ENCODE results near the gene ANKRD45. TPM values are rescaled to one million over a fixed set of nuclear protein-coding genes. Genes with fewer than 3 reads are reported as not detected.

ANKRD45 gene
- total and polyA plus RNA-seq, 2 of the 8 experiments (the other 6 are each of a cell fraction or from before 2014, with no cell fraction given), result 0.41 to 2.8 TPM

GRCh38 chr1:173714759-173715537 is 45.3 kb upstream of the ANKRD45 start, which contains the start of gene KLHL20 (continued):
- TF ChIP-seq SP2 (IDR thresholded peaks at IDR 0.05; ENCODE audit: low read length) (no peak), TCF12 (IDR thresholded peaks at IDR 0.05; ENCODE audit: low read depth, low read length) (0 out of 2 replicates have a peak, but pooled peaks have one; percentile 73), PHF8 (conservative IDR thresholded peaks at IDR 0.05; ENCODE audit: low read depth, low read length) (peak; percentile 81), SIX5 (IDR thresholded peaks at IDR 0.05; ENCODE audit: low read depth, low read length) (peak; percentile 49), SRF (IDR thresholded peaks at IDR 0.05; ENCODE audit: low read depth, low read length) (peak; percentile 78), TAF7 (optimal IDR thresholded peaks at IDR 0.05; ENCODE audit: borderline replicate concordance, low read depth, low read length) (peak; percentile 90), MAFK (IDR thresholded peaks at IDR 0.05; ENCODE audit: low read depth, low read length) (no peak), YY1 (IDR thresholded peaks at IDR 0.05; ENCODE audit: low read depth, low read length) (peak; percentile 82; the same call in 1 of the 2 replicates), SP4 (IDR thresholded peaks at IDR 0.05; ENCODE audit: low read length) (peak; percentile 81; the same call in 1 of the 2 replicates), RBBP5 (IDR thresholded peaks at IDR 0.05; ENCODE audit: borderline replicate concordance, low read depth, low read length) (no peak; the same call in 1 of the 2 replicates), NANOG (IDR thresholded peaks at IDR 0.05; ENCODE audit: insufficient read depth, low read depth, low read length, poor library complexity, severe bottlenecking) (peak; percentile 11), BRCA1 (IDR thresholded peaks at IDR 0.05; ENCODE audit: low read depth, low read length) (no peak)
